ENCODE measurements around the gene ANKAR.

Gene ANKAR

DNA sequence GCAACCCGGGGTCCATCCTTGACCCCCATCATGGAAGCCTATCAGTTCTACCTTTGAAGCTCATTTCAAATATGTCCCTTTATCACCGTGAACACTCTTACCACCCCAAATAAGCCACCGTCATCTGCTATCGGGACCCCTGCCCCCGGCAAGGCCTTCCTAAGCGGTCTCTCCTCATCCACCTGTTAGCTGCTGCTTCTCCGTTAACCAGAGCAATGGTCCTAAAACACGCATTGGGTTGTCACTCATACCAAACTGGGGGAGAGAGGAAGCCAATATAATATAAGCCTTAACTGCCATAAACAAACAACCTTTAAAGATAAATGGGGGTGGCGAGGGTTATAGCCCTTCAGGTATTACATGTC lies 12.5 kb upstream of the ANKAR start:
- TF ChIP-seq, protein P1, sequence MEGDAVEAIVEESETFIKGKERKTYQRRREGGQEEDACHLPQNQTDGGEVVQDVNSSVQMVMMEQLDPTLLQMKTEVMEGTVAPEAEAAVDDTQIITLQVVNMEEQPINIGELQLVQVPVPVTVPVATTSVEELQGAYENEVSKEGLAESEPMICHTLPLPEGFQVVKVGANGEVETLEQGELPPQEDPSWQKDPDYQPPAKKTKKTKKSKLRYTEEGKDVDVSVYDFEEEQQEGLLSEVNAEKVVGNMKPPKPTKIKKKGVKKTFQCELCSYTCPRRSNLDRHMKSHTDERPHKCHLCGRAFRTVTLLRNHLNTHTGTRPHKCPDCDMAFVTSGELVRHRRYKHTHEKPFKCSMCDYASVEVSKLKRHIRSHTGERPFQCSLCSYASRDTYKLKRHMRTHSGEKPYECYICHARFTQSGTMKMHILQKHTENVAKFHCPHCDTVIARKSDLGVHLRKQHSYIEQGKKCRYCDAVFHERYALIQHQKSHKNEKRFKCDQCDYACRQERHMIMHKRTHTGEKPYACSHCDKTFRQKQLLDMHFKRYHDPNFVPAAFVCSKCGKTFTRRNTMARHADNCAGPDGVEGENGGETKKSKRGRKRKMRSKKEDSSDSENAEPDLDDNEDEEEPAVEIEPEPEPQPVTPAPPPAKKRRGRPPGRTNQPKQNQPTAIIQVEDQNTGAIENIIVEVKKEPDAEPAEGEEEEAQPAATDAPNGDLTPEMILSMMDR (IDR thresholded peaks at IDR 0.05) = no peak

DNA sequence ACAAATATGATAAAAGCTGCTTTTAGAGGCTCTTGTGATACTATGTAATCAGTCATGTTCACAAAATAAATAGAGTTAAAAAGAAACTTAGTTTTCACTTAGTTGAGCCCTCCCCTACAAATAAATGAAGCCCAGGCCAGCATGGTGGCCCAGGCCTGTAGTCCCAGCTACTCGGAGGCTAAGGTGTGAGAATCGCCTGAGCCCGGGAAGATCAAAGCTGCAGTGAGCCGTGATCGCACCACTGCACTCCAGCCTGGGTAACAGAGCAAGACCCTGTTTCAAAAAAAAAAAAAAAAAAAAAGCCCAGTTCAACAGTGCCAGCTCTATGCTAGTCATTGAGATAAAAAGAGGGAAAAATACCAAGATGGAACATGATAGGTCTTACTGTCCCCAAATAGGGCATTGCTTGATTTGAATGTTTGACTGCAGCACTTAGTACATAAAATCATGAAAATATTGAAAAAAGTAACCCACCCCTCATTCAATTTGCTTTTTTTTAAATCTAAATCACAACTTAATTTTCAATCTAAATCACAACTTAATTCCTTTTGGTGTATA lies 11.7 kb upstream of the ANKAR start:
- TF ChIP-seq, protein P1 (IDR thresholded peaks at IDR 0.05) = no peak

DNA sequence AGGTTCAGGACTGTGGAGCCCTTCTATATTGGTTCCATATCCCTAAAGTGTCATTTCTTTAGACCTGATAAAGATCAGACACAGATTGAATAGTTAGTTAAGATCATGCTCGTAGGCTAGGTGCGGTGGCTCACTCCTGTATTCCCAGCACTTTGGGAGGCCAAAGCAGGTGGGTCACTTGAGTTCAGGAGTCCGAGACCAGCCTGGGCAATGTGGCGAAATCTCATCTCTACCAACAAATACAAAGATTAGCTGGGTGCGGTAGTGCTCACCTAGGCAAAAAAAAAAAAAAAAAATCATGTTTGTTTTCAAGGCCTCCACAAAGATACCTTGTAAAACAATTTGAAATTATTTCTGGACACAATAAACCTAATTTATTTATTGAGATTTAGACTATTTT lies 4.6 kb upstream of the ANKAR start:
- TF ChIP-seq, protein P1 (IDR thresholded peaks at IDR 0.05) = no peak

DNA sequence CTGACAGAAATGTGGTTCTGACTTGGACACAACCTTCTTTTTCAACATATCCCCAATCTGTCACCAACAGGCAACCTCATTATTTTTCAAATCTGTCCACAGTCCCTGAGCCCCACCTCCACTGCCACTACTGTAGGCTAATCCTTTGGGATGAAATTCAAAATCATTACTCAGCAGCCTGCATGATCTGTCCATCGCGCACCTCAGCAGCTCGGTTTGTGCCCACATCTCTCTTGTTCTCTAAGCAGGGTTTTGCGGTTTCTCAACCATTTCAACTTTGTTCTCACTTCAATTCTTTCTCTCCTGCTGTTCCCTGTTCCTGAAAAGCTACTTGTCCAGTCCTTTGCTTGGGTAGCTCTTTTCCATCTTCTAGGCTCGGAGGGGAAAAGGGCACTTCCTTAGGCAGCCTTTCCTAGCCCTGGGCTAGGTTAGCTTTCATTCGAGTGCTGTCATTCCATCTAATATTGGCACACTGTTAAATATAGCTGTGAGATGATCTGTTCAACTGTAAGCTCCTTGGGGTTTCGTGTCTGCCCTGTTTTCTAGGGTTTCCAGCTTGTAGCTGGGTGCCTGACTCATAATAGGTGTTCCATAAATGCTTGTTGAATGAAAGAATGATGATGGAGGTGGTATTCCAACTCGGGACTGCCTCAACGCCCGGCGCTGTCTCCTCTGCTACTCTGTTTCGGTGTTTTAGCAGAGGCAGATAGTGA lies 653 bp upstream of the ANKAR start:
- TF ChIP-seq, protein P1 (IDR thresholded peaks at IDR 0.05) = no peak

DNA sequence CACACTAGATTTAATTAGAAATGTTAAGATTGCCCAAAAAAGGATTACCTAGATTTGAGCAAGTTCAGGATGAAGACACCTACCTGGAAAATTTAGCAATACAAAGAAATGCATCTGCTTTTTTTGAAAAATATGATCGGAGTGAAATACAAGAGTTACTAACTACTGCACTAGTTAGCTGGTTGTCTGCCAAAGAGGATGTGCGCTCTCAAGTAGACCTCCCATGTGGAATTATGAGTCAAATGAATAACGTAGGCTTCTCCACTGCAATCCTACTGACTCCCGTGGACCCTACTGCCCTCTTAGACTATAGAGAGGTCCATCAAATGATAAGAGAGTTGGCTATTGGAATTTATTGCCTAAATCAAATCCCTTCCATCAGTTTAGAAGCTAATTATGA lies 2.0 kb downstream of the ANKAR start:
- TF ChIP-seq, protein P1 (IDR thresholded peaks at IDR 0.05) = no peak

DNA sequence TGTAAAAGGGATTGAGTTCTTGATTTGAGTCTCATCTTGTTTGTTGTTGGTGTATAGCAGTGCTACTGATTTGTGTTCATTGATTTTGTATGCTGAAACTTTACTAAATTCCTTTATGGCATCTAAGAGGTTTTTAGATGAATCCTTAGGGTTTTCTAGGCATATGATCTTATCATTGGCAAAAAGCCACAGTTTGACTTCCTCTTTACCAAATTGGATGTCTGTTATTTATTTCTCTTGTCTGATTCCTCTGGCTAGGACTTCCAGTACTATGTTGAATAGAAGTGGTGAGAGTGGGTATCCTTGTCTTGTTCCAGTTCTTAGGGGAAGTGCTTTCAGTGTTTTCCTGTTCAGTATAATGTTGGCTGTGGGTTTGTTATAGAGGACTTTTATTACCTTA lies 4.8 kb downstream of the ANKAR start:
- TF ChIP-seq, protein P1 (IDR thresholded peaks at IDR 0.05) = no peak

DNA sequence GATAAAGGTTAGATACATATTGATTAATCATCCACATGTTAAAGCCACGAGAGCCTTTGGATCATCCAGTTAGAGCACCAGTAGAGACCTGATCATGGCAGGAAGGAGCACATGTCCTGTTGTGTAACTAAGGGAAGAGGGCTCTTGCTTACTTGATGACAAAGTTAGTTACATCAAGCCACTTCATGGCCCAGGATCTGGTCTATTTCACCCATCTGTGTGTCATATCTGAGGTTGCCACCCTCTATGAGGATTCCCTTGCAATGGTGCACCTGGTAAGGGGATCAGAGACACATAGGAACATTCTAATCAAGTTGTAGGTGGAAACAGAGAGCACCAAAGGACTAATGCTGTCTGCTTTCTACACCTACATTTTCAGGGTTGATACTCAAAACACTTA lies 6.7 kb downstream of the ANKAR start:
- TF ChIP-seq, protein P1 (IDR thresholded peaks at IDR 0.05) = no peak

Data from LNCAP (cell line).